Mesenchymal stem cell (in vitro differentiated cells and primary cell): ENCODE data around the gene WDFY3.

ENCODE experiments used
- DNase-seq: peaks from one replicate; pipeline ENCODE4 v3.0.0-alpha.2; 2013
- H2AFZ ChIP-seq: one replicate; pipeline ENCODE4 v1.6.1; 2013; ENCODE audit warnings: low read depth, mild to moderate bottlenecking, control low read depth, inconsistent platforms, low read length, moderate library complexity
- H2AK5ac ChIP-seq: 2 replicates; pipeline ENCODE4 v1.6.1; 2013; ENCODE audit warnings: low read length, moderate library complexity, mild to moderate bottlenecking, inconsistent platforms; ENCODE audit not compliant: severe bottlenecking
- H2BK120ac ChIP-seq: one replicate; pipeline ENCODE4 v1.6.1; 2013; ENCODE audit warnings: low read depth, mild to moderate bottlenecking, inconsistent platforms, low read length, moderate library complexity
- H2BK12ac ChIP-seq, 2 experiments: one replicate each; pipeline ENCODE4 v1.6.1; 2013; ENCODE audit warnings: inconsistent platforms in 2 of 2, low read length in 2 of 2, mild to moderate bottlenecking in 2 of 2, moderate library complexity in 2 of 2, control low read depth in 1 of 2
- H2BK15ac ChIP-seq: one replicate; pipeline ENCODE4 v1.6.1; 2013; ENCODE audit warnings: mild to moderate bottlenecking, low read depth, inconsistent platforms; ENCODE audit not compliant: poor library complexity, severe bottlenecking
- H2BK5ac ChIP-seq: 2 replicates; pipeline ENCODE4 v1.6.1; 2013; ENCODE audit warnings: low read depth, mild to moderate bottlenecking, low read length, control low read depth, inconsistent platforms; ENCODE audit not compliant: poor library complexity, severe bottlenecking
- H3K14ac ChIP-seq, 2 experiments: one replicate each; pipeline ENCODE4 v1.6.1; 2013; ENCODE audit warnings: inconsistent platforms in 2 of 2, low read length in 2 of 2, control low read depth in 1 of 2, mild to moderate bottlenecking in 1 of 2, moderate library complexity in 1 of 2
- H3K18ac ChIP-seq, 2 experiments: one replicate each; pipeline ENCODE4 v1.6.1; 2013; ENCODE audit warnings: inconsistent platforms in 2 of 2, low read length in 2 of 2, control low read depth in 1 of 2, low read depth in 1 of 2, mild to moderate bottlenecking in 1 of 2
- H3K23ac ChIP-seq, 2 experiments: one replicate each; pipeline ENCODE4 v1.6.1; 2013; ENCODE audit warnings: inconsistent platforms in 2 of 2, low read length in 2 of 2, mild to moderate bottlenecking in 2 of 2, moderate library complexity in 2 of 2, control low read depth in 1 of 2
- H3K27ac ChIP-seq: 2 replicates; pipeline ENCODE4 v1.5.1; 2013; ENCODE audit warnings: mild to moderate bottlenecking, moderate library complexity, low read length, control low read depth, inconsistent platforms; ENCODE audit not compliant: poor library complexity, severe bottlenecking
- H3K27me3 ChIP-seq, 2 experiments: 2 replicates each; pipeline versions ENCODE4 v1.6.1 to v1.7.0; 2013; ENCODE audit warnings: low read length in 2 of 2, mild to moderate bottlenecking in 2 of 2, moderate library complexity in 2 of 2, control low read depth in 1 of 2, inconsistent platforms in 1 of 2; ENCODE audit not compliant: control insufficient read depth in 1 of 2, insufficient read depth in 1 of 2
- H3K36me3 ChIP-seq, 2 experiments: 2 replicates each; pipeline versions ENCODE4 v1.6.1 to v1.7.0; 2013; ENCODE audit warnings: low read length in 2 of 2, control low read depth in 1 of 2, inconsistent platforms in 1 of 2, low read depth in 1 of 2, mild to moderate bottlenecking in 1 of 2; ENCODE audit not compliant: insufficient read depth in 2 of 2, control insufficient read depth in 1 of 2
- H3K4ac ChIP-seq, 2 experiments: one replicate each; pipeline ENCODE4 v1.6.1; 2013; ENCODE audit warnings: inconsistent platforms in 2 of 2, low read length in 2 of 2, mild to moderate bottlenecking in 2 of 2, moderate library complexity in 2 of 2, control low read depth in 1 of 2, low read depth in 1 of 2
- H3K4me1 ChIP-seq: 2 replicates; pipeline ENCODE4 v1.6.1; 2013; ENCODE audit warnings: low read depth, low read length, control low read depth; ENCODE audit not compliant: control insufficient read depth, insufficient read depth
- H3K4me2 ChIP-seq: 2 replicates; pipeline ENCODE4 v1.6.1; 2013; ENCODE audit warnings: low read length, mild to moderate bottlenecking, inconsistent platforms; ENCODE audit not compliant: poor library complexity, severe bottlenecking
- H3K4me3 ChIP-seq, 2 experiments: 2 replicates each; pipeline versions ENCODE4 v1.5.1 to v1.7.0; 2013; ENCODE audit warnings: low read length in 2 of 2, mild to moderate bottlenecking in 2 of 2, control low read depth in 1 of 2, low read depth in 1 of 2; ENCODE audit not compliant: insufficient read depth in 1 of 2
- H3K79me1 ChIP-seq: replicated peaks from 2 replicates; pipeline ENCODE4 v1.6.1; 2013; ENCODE audit warnings: mild to moderate bottlenecking, control low read depth, low read length, inconsistent platforms; ENCODE audit not compliant: poor library complexity, severe bottlenecking
- H3K9ac ChIP-seq: 2 replicates; pipeline ENCODE4 v1.7.0; 2013; ENCODE audit warnings: mild to moderate bottlenecking, low read length, moderate library complexity
- H3K9me3 ChIP-seq: 2 replicates; pipeline ENCODE4 v1.7.0; 2013; ENCODE audit warnings: mild to moderate bottlenecking, low read length; ENCODE audit not compliant: control insufficient read depth
- H4K8ac ChIP-seq: one replicate; pipeline ENCODE4 v1.6.1; 2013; ENCODE audit warnings: inconsistent platforms, mild to moderate bottlenecking, low read length, moderate library complexity
- H4K91ac ChIP-seq: one replicate; pipeline ENCODE4 v1.6.1; 2013; ENCODE audit warnings: mild to moderate bottlenecking, low read length, inconsistent platforms
- WGBS: methylation state at CpG from one replicate; pipeline ENCODE4 v1.1.7; 2013; ENCODE audit warnings: mixed read lengths; 5-methylcytosine and 5-hydroxymethylcytosine counted together

The WDFY3 gene

DNA sequence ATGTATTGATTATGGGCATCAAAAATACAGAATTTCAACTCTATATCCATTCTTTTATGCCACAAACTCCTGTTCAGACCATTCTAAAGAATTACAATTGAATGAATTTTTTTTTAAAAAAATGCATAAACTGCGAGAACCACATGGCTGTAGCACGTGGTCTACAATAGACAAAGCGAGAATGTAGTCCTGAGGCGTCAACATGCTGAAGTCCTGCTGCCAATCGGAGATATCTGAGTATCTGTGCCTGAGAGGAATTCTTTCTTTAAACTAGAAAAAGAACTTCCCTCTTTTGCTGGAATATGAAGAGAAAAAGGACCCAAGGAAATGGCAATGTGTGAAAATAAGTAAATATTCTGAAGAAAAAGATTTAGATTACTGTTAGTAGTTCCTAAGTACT, 277.9 kb downstream of the WDFY3 start:
- 99% methylated on average over 4 of the region's 5 CpGs for WGBS
- Histone ChIP-seq H3K4me1 (peaks cover 7% of the 10 kb centered on the region), H3K27ac (no peak overlapping the region)

DNA sequence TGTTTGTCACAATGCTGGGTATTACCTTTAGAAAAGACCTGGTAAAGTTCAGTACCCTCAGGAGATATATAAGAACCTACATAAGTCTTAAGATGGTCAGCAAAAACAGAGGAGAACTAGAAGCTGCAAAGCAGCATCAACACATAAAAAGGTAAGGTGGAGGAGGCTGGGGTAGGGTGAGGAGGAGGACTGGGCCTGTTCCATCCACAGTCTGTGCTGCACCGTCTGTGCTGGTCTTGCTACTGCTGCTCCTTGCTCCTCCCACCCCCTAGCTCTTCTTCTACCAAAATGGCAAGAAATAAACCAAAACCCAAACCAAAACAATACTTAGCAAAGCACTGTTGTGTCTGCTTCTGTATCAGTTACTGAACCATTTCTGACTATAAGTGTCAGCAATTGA, 281.4 kb downstream of the WDFY3 start:
- H2AFZ ChIP-seq, result no peak overlapping the region
- no peak overlapping the region for H3K18ac ChIP-seq
- H3K4me1 ChIP-seq, result peaks cover 13% of the 10 kb centered on the region
- H2AK5ac ChIP-seq, result no peak overlapping the region
- H3K9me3 ChIP-seq, result no peaks in the 10 kb centered on the region
- H3K36me3 ChIP-seq, result peaks cover 33 to 83% of the 10 kb centered on the region in 2 experiments
- no peak overlapping the region for H2BK12ac ChIP-seq
- peaks cover 17% of the 10 kb centered on the region for H3K79me1 ChIP-seq
- H4K91ac ChIP-seq, result no peak overlapping the region
- H2BK15ac ChIP-seq, result no peak overlapping the region
- no peak overlapping the region for H3K9ac ChIP-seq
- H2BK5ac ChIP-seq, result no peak overlapping the region
- H3K27me3 ChIP-seq, result no peaks in the 10 kb centered on the region
- no peak overlapping the region for H3K4ac ChIP-seq
- no peak overlapping the region for H3K4me3 ChIP-seq
- 100% methylated on average over 1 of the region's 1 CpG for WGBS
- H4K8ac ChIP-seq, result no peak overlapping the region
- no peak overlapping the region for H3K27ac ChIP-seq
- no peak overlapping the region for H3K14ac ChIP-seq
- H3K23ac ChIP-seq, result no peak overlapping the region
- no peak overlapping the region for H2BK120ac ChIP-seq
- DNase-seq, result no peak
- H3K4me2 ChIP-seq, result no peak overlapping the region

More for the DNA sequence above, 277.9 kb downstream of the WDFY3 start:
- H3K79me1 ChIP-seq, result peaks cover 16% of the 10 kb centered on the region
- H3K27me3 ChIP-seq, result no peaks in the 10 kb centered on the region
- H3K9ac ChIP-seq, result no peak overlapping the region
- no peak overlapping the region for H4K8ac ChIP-seq
- no peak overlapping the region for H2BK12ac ChIP-seq
- H3K18ac ChIP-seq, result no peak overlapping the region
- H4K91ac ChIP-seq, result no peak overlapping the region
- DNase-seq, result no peak
- H2BK120ac ChIP-seq, result no peak overlapping the region
- H3K36me3 ChIP-seq, result peaks cover 22 to 69% of the 10 kb centered on the region in 2 experiments
- no peak overlapping the region for H2AFZ ChIP-seq
- no peak overlapping the region for H3K14ac ChIP-seq
- no peak overlapping the region for H3K4me2 ChIP-seq
- H3K9me3 ChIP-seq, result no peaks in the 10 kb centered on the region
- H3K4me3 ChIP-seq, result no peak overlapping the region
- H3K23ac ChIP-seq, result no peak overlapping the region
- no peak overlapping the region for H2BK5ac ChIP-seq
- no peak overlapping the region for H3K4ac ChIP-seq
- H2AK5ac ChIP-seq, result no peak overlapping the region
- no peak overlapping the region for H2BK15ac ChIP-seq

DNA sequence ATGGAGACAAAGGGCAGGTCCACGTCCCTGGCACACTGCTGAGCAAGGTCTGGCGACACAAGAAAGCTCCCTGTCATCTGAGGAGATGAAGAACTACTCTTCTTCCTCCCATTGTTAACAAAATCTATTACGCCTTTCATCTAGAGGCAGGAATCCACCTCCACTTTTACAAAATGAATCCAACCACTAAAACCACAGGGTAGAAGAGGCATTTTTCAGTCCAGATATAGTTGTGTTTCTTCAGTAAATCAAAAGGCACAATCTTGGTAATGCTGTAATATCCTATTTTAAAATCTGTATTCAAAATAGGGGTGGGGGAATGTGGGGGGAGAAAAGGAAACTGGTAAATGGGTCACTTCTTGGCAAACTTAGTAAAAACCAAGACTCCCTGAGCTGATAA, 282.1 kb downstream of the WDFY3 start:
- Histone ChIP-seq H3K4ac (no peak overlapping the region), H3K18ac (no peak overlapping the region), H3K9ac (no peak overlapping the region), H2BK5ac (no peak overlapping the region), H3K9me3 (no peaks in the 10 kb centered on the region), H4K91ac (no peak overlapping the region), H4K8ac (no peak overlapping the region), H2AFZ (no peak overlapping the region), H3K4me1 (peaks cover 13% of the 10 kb centered on the region), H2AK5ac (no peak overlapping the region), H2BK15ac (no peak overlapping the region), H3K4me3 (no peak overlapping the region), H3K23ac (no peak overlapping the region), H3K36me3 (peaks cover 35 to 78% of the 10 kb centered on the region in 2 experiments), H3K14ac (no peak overlapping the region), H2BK12ac (no peak overlapping the region), H2BK120ac (no peak overlapping the region), H3K79me1 (peaks cover 19% of the 10 kb centered on the region), H3K27me3 (no peaks in the 10 kb centered on the region), H3K4me2 (no peak overlapping the region), H3K27ac (no peak overlapping the region)
- no peak for DNase-seq
- WGBS, result 94% methylated on average over 2 of the region's 3 CpGs

DNA sequence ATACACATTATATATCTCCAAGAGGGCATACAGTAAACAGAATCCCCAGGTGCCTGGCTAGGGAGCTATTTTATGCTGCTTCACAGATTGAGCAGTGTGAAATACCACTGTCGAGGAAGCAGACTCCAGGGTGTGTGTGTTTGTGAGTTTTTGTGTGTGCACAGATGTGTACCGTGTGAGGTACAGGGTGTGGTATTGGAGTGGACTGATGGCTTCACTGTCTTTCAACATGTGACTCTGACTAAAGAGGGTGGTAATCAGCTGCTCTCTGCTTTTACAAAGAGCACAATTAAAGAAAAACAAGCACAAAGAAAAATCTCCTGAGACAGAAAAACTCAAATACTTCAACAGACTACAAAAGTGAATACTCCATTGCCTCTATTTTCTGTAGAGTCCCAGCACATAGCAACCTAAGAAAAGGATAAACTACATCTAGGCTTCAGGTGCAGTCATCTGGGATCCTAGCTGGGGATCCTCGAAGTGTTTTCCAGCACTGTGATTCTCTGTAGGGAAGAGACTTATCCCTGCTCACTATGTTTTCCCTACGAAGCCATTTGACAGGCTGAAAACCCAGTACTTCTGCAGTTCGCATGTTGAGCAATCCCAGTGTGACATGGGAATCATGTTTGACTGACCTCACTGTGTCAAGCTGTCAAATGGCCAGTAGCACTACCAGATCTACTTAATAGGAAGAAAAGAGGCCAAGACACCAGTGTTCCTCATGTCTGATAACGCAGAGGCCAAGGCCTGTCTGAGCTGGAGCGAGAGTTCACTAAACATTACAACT, 283.2 kb downstream of the WDFY3 start:
- H3K4ac ChIP-seq, result no peak overlapping the region
- H3K36me3 ChIP-seq, result peaks cover 43 to 76% of the 10 kb centered on the region in 2 experiments
- no peaks in the 10 kb centered on the region for H3K27me3 ChIP-seq
- no peak overlapping the region for H2AFZ ChIP-seq
- H3K14ac ChIP-seq, result peak overlapping the region in 1 of 2 experiments; percentile 56
- H3K4me2 ChIP-seq, result no peak overlapping the region
- peaks cover 24% of the 10 kb centered on the region for H3K79me1 ChIP-seq
- H2BK120ac ChIP-seq, result no peak overlapping the region
- no peaks in the 10 kb centered on the region for H3K9me3 ChIP-seq
- no peak overlapping the region for H4K91ac ChIP-seq
- peaks cover 13% of the 10 kb centered on the region for H3K4me1 ChIP-seq
- no peak overlapping the region for H2BK12ac ChIP-seq
- no peak overlapping the region for H2BK15ac ChIP-seq
- peak; percentile 16 for DNase-seq
- peak overlapping the region; percentile 78 for H3K9ac ChIP-seq
- H2AK5ac ChIP-seq, result no peak overlapping the region
- no peak overlapping the region for H3K23ac ChIP-seq
- no peak overlapping the region for H3K4me3 ChIP-seq
- H2BK5ac ChIP-seq, result no peak overlapping the region
- 86% methylated on average over 6 of the region's 7 CpGs for WGBS
- no peak overlapping the region for H3K18ac ChIP-seq
- H3K27ac ChIP-seq, result peak overlapping the region; percentile 57
- H4K8ac ChIP-seq, result no peak overlapping the region
